ENCODE measurements around the gene TSPAN18. TPM values are rescaled to one million over a fixed set of nuclear protein-coding genes. Genes with fewer than 3 reads are reported as not detected.

TSPAN18 gene
- total RNA-seq, 1 donor from 2014 or later = 717 TPM

DNA sequence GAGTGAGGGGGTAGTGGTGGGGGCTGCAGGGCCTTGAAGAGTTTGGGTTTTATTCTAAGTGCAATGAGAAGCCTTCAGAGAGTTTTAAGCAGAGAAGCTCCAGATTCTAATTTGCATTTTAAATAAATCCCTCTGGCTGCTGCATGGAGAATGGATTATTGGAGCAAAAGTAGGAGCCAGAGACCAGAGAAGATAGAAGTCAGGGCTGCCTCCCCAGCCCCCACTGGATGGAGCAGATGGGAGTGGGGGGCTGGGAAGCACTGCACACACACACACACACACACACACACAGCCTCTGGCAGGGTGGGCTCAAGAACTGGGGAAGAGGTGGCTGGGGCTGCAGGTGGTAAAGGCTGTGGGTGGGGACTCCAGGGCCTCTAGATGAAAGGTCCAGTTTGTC lies 75.6 kb downstream of the TSPAN18 start:
- Mint-ChIP-seq H3K4me1 (ENCODE audit: unreplicated experiment) (peaks cover 81% of the 10 kb centered on the region), H3K9me3 (ENCODE audit: unreplicated experiment) (no peaks in the 10 kb centered on the region), H3K27me3 (ENCODE audit: unreplicated experiment) (peaks cover 13% of the 10 kb centered on the region), H3K4me3 (ENCODE audit: unreplicated experiment) (peak overlapping the region; percentile 42), H3K36me3 (ENCODE audit: low read depth, unreplicated experiment) (peaks cover 34% of the 10 kb centered on the region), H3K27ac (ENCODE audit: unreplicated experiment) (peak overlapping the region; percentile 9)
- no peak for TF ChIP-seq CTCF (IDR thresholded peaks at IDR 0.05; ENCODE audit: unreplicated experiment)
- DNase-seq (ENCODE audit: low spot score) = no peak

DNA sequence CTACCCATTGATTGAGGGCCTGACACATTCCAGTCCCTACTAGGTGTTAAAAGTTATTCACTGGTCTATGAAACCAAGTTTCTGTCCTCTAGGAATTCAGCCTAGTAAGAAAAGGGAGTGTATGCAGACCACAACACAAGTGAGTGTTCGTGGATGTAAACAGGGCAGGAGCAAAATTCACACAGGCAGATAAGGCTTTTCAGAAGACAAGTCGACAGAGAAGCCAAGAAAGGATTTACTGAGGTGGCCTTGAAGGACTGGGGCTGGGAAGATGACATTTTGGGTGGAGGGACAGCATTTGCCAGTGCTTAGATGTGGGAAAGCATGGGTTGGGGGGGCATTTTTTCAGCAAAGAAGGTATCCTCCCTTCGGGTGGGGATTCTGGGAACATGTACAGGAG lies 76.2 kb downstream of the TSPAN18 start:
- Mint-ChIP-seq H3K27me3 (ENCODE audit: unreplicated experiment) (peaks cover 17% of the 10 kb centered on the region), H3K4me1 (ENCODE audit: unreplicated experiment) (peaks cover 84% of the 10 kb centered on the region), H3K9me3 (ENCODE audit: unreplicated experiment) (no peaks in the 10 kb centered on the region), H3K4me3 (ENCODE audit: unreplicated experiment) (peak overlapping the region; percentile 14), H3K27ac (ENCODE audit: unreplicated experiment) (peak overlapping the region; percentile 48), H3K36me3 (ENCODE audit: low read depth, unreplicated experiment) (peaks cover 37% of the 10 kb centered on the region)
- no peak for DNase-seq (ENCODE audit: low spot score)
- TF ChIP-seq CTCF (IDR thresholded peaks at IDR 0.05; ENCODE audit: unreplicated experiment) = no peak

DNA sequence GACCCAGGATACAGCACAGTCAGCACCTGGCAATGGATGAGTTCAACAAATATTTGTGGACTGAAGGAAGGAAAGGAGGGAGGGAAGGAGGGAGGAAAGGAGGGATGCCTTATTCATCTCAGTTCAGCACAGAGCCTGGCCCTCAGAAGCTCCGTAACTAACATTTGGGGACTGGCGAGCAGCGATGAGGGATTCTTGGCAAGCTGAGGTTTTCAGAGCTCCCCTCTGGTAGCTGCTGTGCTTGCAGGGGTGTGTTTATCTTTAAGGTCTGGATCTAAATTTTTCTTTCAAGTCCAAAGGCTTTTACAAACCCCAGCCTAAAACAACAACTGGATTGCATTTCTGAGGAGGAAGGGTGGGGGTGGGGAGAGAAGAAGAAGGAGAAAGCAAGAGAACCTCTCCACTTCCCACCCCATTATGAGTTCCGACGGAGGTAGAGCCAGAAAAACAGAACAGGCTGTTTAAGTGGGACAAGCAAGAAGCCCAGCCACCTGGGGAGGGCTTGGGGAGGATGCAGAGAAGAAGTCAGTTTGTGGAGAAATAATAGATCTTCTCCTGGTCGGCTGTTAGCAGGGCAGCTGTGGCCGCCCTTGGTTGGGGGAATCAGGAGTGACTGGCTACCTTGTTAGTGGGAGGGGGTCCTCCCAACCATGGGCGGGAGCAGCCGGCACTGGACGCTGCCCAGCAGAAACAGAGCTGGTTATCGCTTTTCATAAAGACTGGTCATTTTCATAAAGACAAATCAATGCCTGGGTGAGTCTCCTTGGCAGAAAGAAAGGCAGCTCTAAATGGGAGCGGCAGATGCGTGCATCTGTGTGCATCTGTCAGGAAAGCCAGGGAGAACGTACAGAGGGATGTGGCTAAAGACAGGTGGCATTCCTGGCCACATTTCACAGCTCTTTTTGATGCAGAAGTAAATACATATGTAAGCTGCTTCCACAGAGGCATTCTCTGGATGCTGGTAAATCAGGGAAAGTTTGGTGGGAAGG lies 78.0 kb downstream of the TSPAN18 start:
- Mint-ChIP-seq H3K4me1 (ENCODE audit: unreplicated experiment) (peaks cover 83% of the 10 kb centered on the region), H3K27ac (ENCODE audit: unreplicated experiment) (peak overlapping the region; percentile 57), H3K4me3 (ENCODE audit: unreplicated experiment) (peak overlapping the region; percentile 1), H3K9me3 (ENCODE audit: unreplicated experiment) (no peaks in the 10 kb centered on the region), H3K36me3 (ENCODE audit: low read depth, unreplicated experiment) (peaks cover 46% of the 10 kb centered on the region), H3K27me3 (ENCODE audit: unreplicated experiment) (peaks cover 16% of the 10 kb centered on the region)
- no peak for DNase-seq (ENCODE audit: low spot score)
- TF ChIP-seq CTCF (IDR thresholded peaks at IDR 0.05; ENCODE audit: unreplicated experiment) = no peak

GRCh38 chr11:44805596-44805995 lies 78.8 kb downstream of the TSPAN18 start:
- DNase-seq (ENCODE audit: low spot score) = no peak

More at GRCh38 chr11:44805596-44805995, 78.8 kb downstream of the TSPAN18 start:
- peaks cover 52% of the 10 kb centered on the region for H3K36me3 Mint-ChIP-seq (ENCODE audit: low read depth, unreplicated experiment)
- no peak overlapping the region for H3K27ac Mint-ChIP-seq (ENCODE audit: unreplicated experiment)
- H3K4me3 Mint-ChIP-seq (ENCODE audit: unreplicated experiment) = no peak overlapping the region
- TF ChIP-seq CTCF (IDR thresholded peaks at IDR 0.05; ENCODE audit: unreplicated experiment) = no peak
- peaks cover 14% of the 10 kb centered on the region for H3K27me3 Mint-ChIP-seq (ENCODE audit: unreplicated experiment)
- peaks cover 80% of the 10 kb centered on the region for H3K4me1 Mint-ChIP-seq (ENCODE audit: unreplicated experiment)
- no peaks in the 10 kb centered on the region for H3K9me3 Mint-ChIP-seq (ENCODE audit: unreplicated experiment)
